GM19193 (cell line): ENCODE results near the gene PAH.

Source experiments
- POLR2A ChIP-seq: IDR thresholded peaks from 4 replicates; pipeline ENCODE4 v1.6.1; 2011; ENCODE audit not compliant: insufficient read depth, insufficient read length; ENCODE audit errors: extremely low read depth

The PAH gene

GRCh38 chr12:102885043-102885932 is 31.8 kb downstream of the PAH start:
- no peak for TF ChIP-seq POLR2A

DNA sequence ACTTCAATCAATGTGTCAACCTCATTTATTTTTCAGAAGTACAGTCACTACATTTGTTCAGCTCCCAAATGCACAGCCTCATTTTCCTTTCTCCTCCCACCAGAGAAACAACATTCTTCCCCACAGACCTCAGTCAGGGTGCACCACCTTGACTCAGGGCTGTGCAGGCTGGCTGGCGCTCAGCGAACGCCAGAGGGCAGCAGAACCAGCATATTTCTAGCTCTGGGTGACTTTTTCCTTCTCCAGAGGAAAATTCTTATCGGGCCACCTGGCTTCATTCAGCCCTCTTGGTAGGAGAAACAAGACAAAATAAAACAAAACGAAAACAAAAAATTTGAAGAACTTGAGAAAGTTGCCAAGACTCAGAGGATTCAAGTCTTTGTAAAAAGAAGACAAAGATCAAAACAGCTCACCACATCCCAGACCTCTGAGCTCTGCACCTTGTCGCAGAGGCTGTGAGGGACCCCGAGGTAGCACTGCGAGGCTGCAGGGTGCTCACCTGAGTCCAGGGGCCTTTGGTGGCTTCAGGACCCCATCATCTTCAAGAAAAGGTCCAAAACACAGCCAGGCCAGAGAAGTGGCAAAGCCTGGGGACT is 33.7 kb downstream of the PAH start:
- TF ChIP-seq POLR2A, result no peak

DNA sequence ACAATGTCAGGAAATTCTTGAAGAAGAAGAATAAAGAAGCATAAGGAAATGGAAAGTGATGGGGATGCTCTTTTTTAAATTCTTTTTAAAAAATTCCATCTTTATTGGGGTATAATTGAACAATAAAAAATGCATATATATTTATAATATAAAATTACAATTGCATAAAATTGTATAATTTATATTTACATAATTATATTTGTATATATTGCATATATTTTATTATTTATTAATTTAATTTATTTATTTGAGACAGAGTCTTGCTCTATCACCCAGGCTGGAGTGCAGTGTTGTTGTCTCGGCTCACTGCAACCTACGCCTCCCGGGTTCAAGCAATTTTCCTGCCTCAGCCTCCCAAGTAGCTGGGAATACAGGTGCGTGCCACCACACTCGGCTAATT is 36.3 kb downstream of the PAH start:
- no peak for TF ChIP-seq POLR2A

DNA sequence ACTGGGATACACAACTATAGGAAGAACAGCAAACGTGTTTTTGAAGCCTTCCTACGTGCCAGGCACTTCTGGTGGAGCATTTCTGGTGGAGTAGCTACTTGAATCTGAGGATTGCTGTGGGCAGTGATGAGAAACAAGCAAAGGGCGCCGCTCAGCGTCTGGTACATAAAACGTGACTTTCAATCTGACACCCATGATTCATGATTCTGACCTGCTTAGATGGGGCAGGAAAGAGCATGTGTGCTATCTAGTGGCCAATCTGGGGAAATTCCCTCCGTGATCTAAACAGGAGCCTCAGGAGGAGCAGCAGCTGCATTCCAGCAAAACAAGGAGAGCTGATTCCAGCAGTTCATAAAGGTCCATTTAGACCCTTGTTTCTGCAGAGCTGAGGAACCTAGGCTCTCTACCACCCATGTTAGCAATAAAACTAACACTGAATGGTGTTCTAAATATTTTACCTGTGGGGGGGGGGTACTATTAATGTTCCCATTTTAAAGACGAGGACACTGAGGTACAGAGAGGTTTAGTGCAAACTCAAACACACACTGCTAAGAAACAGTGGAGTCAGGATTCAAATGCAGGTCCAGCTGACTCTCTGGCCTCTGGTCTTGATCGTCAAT is 37.8 kb downstream of the PAH start:
- TF ChIP-seq POLR2A, result no peak

GRCh38 chr12:102876883-102877282 is 40.2 kb downstream of the PAH start:
- no peak for TF ChIP-seq POLR2A

DNA sequence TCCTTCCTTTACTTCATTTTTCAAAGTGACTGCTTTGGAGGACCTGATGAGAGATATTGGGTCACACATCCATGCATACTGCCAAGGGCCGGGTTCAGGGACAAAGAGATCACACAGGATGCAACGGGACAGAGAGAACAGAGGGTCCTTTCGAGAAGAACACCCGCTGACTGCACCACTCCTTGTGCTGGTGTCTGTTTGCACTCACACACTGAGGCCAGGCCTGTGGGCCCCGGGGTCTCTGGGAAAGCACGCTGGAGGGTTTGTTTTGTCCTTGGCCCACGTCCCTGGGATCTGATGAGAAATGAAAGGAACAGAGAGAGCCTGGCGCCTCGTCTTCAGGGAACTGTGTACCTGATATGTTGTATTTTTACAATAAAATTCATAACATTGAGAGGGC is 42.2 kb downstream of the PAH start:
- TF ChIP-seq POLR2A, result no peak

DNA sequence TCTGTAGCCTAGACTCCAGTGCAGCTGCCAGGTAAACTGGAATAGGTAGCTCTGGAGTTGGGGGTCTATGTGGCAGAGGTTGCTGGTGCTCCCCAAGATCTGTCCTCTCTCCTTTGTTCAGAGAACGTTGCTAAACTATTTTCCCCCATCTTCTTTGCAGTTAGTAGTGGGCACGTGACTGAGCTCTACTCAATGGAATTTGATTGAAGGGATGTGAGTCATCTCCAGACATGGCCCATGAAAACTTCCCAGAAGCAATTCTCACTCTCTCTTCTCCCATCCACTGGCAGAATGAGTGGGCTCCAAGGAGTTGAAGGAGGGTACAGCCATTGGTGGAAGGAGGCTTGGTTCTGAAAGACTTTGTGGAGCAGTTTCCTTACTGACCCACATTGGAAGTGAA is 44.0 kb downstream of the PAH start:
- TF ChIP-seq POLR2A, result no peak

GRCh38 chr12:102871014-102871413 is 46.0 kb downstream of the PAH start:
- TF ChIP-seq POLR2A, result no peak

- no peak for TF ChIP-seq POLR2A
These were observed 47.5 kb downstream of the PAH start for GRCh38 chr12:102869571-102869970.

- TF ChIP-seq POLR2A, result no peak
These were observed 51.0 kb downstream of the PAH start for GRCh38 chr12:102865821-102866615.

DNA sequence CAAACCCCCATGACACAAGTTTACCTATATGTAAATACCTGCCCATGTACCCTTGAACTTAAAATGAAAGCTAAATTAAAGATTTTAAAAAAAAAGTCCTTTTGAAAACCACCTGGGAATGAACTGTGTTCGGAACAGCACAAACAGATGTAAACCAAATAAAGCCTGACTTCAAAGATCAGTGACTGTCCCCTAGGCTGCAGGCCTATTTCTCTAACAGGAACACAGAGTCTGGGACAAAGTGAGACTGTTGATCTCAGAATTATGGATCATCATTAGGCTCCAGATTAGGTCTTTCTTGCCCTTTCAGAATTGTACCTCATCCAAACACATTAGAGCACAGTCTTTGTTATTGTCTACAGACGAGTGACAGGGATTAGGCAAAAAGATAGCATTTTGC is 54.6 kb downstream of the PAH start:
- TF ChIP-seq POLR2A, result no peak

DNA sequence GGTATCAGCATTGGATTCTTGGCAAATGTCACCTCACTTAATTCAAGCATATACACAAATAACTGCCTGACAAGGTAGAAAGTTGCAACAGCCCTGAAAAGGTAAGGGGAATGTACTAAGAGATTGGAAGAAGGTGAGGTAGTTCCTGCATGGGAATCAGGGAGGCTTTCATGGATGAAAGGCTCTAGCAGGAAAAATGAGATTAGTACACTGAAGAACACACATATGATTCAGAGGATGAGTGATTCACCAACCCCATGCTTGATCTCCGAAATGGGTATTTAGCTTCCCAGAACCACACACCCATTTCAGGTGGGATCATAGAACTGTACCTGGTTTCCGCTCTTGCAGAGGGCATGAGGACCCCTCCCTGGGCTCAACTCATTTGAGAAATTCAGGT is 65.8 kb downstream of the PAH start:
- TF ChIP-seq POLR2A, result no peak

DNA sequence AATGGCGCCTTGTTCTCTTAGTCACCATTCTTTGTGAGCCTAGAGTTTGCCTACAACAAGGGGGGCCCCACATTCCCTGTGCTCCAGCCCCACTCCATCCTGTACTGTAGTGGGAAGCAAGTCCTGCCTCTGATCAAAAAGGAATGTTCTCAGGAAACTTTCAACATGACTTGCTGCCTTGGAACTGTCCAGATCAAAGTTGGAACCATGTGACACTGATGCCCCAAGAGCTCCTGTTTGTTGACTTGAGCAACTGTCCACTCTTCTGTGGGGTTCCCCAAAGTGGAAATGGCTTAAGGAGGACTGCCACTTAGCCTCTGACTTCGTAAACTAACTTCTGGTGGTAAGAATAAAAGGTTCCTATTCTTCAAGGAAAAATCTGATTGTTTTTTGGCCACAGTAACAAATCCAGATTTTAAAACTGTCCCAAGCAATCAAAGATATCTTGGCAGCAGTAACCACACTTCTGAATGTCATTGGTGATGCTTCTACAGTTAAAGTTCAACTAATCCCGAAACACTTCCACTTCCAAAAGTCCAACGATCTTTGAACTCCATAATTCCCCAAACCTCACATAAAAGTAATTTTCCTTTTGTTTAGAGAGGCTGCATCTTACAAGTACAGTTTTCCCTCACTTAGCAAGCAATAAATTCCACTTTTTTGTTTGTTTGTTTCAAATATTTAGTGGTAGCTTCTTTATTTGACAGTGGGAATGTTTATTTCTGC is 67.2 kb downstream of the PAH start:
- TF ChIP-seq POLR2A, result no peak

GRCh38 chr12:102848832-102849231 is 68.2 kb downstream of the PAH start:
- TF ChIP-seq POLR2A, result no peak

- TF ChIP-seq POLR2A, result no peak
These were observed 69.9 kb downstream of the PAH start for GRCh38 chr12:102847131-102847530.

DNA sequence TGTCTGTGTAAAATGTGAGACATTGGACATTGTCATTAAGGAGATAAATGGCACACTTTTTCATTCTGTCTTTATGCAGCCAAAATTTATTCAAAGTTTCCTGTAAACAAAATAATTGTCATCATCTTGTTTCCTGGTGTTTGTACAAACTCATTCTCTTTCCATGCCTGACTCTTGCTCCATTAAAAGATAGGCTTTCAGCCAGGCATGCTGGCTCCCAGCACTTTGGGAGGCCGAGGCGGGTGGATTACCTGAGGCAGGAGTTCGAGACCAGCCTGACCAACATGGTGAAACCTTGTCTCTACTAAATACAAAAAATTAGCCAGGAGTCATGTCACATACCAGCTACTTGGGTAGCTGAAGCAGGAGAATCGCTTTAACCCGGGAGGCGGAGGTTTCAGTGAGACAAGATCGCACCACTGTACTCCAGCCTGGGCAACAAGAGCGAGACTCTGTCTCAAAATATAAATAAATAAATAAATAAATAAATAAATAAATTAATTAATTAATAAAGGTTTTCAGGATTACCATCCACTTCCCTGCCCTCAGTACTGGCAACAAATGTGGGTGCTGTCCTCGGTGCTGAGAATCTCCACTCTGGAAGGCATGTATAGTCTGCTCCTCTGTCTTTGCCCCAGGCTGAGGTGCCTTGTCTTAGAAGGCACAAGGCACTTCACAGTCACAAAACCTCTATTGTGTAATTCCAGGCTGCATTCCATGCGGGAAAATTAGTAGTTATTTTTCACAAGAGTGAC is 83.2 kb downstream of the PAH start:
- no peak for TF ChIP-seq POLR2A
